Spleen (tissue), 11 donors: Measurements from ENCODE around the gene PRRC1. TPM values are rescaled to one million over a fixed set of nuclear protein-coding genes. Genes with fewer than 3 reads are reported as not detected.

Experiments
- DNase-seq: peaks from one replicate; pipeline ENCODE4 v3.0.0-alpha.2; 2020
- H3K27ac ChIP-seq, 8 donors: fragments of 200-600 bp; sonication (generic) in 7 of 8; 1 replicate in 4 of 8; 2 replicates in 4 of 8; pipeline versions ENCODE4 v1.5.0 to v1.8.0; 2016 to 2021; ENCODE audit warnings: inconsistent platforms in 4 of 8, mild to moderate bottlenecking in 4 of 8, moderate library complexity in 1 of 8
- H3K27me3 ChIP-seq, 7 donors: fragments of 200-600 bp; sonication (generic) in 6 of 7; replicated peaks in 1 of 7; 1 replicate in 4 of 7; 2 replicates in 3 of 7; pipeline versions ENCODE4 v1.5.0 to v1.8.0; 2016 to 2021; ENCODE audit warnings: inconsistent platforms in 3 of 7, mild to moderate bottlenecking in 1 of 7
- H3K36me3 ChIP-seq, 6 donors: fragments of 200-600 bp; sonication (generic) in 5 of 6; 1 replicate in 4 of 6; 2 replicates in 2 of 6; pipeline versions ENCODE4 v1.5.0 to v1.8.0; 2016 to 2021; ENCODE audit warnings: inconsistent platforms in 2 of 6
- H3K4me1 ChIP-seq, 6 donors: fragments of 200-600 bp; sonication (generic) in 5 of 6; 1 replicate in 3 of 6; 2 replicates in 3 of 6; pipeline versions ENCODE4 v1.5.0 to v1.8.0; 2016 to 2021; ENCODE audit warnings: inconsistent platforms in 3 of 6
- H3K4me3 ChIP-seq, 8 donors: fragments of 200-600 bp; sonication (generic) in 7 of 8; 1 replicate in 4 of 8; 2 replicates in 4 of 8; pipeline versions ENCODE4 v1.5.0 to v1.8.0; 2016 to 2021; ENCODE audit warnings: inconsistent platforms in 4 of 8, mild to moderate bottlenecking in 4 of 8, moderate library complexity in 2 of 8
- H3K9me3 ChIP-seq, 8 donors: fragments of 200-600 bp; sonication (generic) in 7 of 8; 1 replicate in 4 of 8; 2 replicates in 4 of 8; pipeline versions ENCODE4 v1.5.0 to v1.8.0; 2016 to 2021; ENCODE audit warnings: inconsistent platforms in 4 of 8
- CTCF ChIP-seq, 11 experiments: fragments of 200-600 bp in 7 of 11; fragments of 450-650 bp in 4 of 11; sonication (generic) in 4 of 11; IDR thresholded peaks in 8 of 11; conservative IDR thresholded peaks in 3 of 11; 1 replicate in 7 of 11; 2 replicates in 4 of 11; pipeline versions ENCODE4 v1.4.0 to v1.8.0; 2016 to 2021; ENCODE audit warnings: antibody characterized with exemption in 11 of 11, inconsistent platforms in 4 of 11, mild to moderate bottlenecking in 1 of 11
- POLR2A ChIP-seq, 3 donors: fragments of 450-650 bp; IDR thresholded peaks; one replicate each; pipeline ENCODE4 v1.5.1; 2017; ENCODE audit warnings: antibody characterized with exemption in 3 of 3, mild to moderate bottlenecking in 1 of 3
- POLR2AphosphoS5 ChIP-seq, 3 donors: sonication (generic); formaldehyde crosslinking; IDR thresholded peaks; one replicate each; pipeline ENCODE4 v1.5.1; 2017; ENCODE audit warnings: antibody characterized with exemption in 3 of 3
- WGBS, 5 donors: extraction: QIAGEN DNeasy Blood & Tissue Kit in 3 of 5; methylation state at CpG; one replicate each; pipeline versions ENCODE4 v1.1.5 to v1.1.7; 2013 to 2018; 5-methylcytosine and 5-hydroxymethylcytosine counted together
- intact Hi-C: fragments of 100-400 bp; cut with DNase I; formaldehyde crosslinking; loops from one replicate; pipeline ENCODE4 v1.15.0; 2023; ENCODE audit warnings: low total_unique reads
- polyA plus RNA-seq, 3 donors: library from polyadenylated mRNA; stranded (reverse); fragments of 200-250 nt; gene quantifications; one replicate each; pipeline ENCODE4 v1.2.1, GENCODE V29; 2013
- total RNA-seq, 7 donors: library from RNA; depleted of rRNA in 3 of 7; stranded (reverse); fragments of >200 nt in 3 of 7; fragmentation: NEBNext Ultra II Directional in 4 of 7; extraction: Animal tissue kit (Norgen Biotek cat#: 25700) in 4 of 7; gene quantifications; one replicate each; pipeline versions ENCODE4 v1.1.0 to v1.2.1, GENCODE V29; 2016 to 2021
- donor health status: healthy with polysubstance abuse.
- donor health status: DM: no; HTN: no; CAD: no; lungs with moderate emphysema.
- donor health status: DM: no; HTN: no; CAD: no.
- donor health status: Bipolar disorder and iron deficiency.
- donor health status: healthy.
- donor health status: DM: no; HTN: no; CAD: no.
- donor health status: DM: yes; HTN: yes; CAD: no.

The PRRC1 gene
- total and polyA plus RNA-seq, 10 donors, result 11.9 to 45.9 (median 38.5) TPM

GRCh38 chr5:127587246-127587917 lies 69.9 kb downstream of the PRRC1 start:
- WGBS, 5 donors, result 54 to 76% (median 59%) methylated on average over 4 of the region's 4 CpGs
- intact Hi-C loops, result no loop called here
- Histone ChIP-seq H3K36me3 (no peaks in the 10 kb centered on the region), H3K27me3 (no peaks in the 10 kb centered on the region), H3K9me3 (no peaks in the 10 kb centered on the region), H3K27ac (no peak overlapping the region), H3K4me1 (no peaks in the 10 kb centered on the region), H3K4me3 (no peak overlapping the region)
- no peak for TF ChIP-seq POLR2AphosphoS5 (IDR thresholded peaks at IDR 0.05)
- no peak for TF ChIP-seq POLR2A (IDR thresholded peaks at IDR 0.05)
- TF ChIP-seq CTCF (IDR thresholded peaks at IDR 0.05 in 8 of 11, conservative IDR thresholded peaks at IDR 0.05 in 3 of 11), result no peak
- DNase-seq, result no peak

- Histone ChIP-seq H3K36me3 (no peaks in the 10 kb centered on the region), H3K4me1 (no peaks in the 10 kb centered on the region), H3K27ac (no peak overlapping the region), H3K9me3 (no peaks in the 10 kb centered on the region), H3K27me3 (no peaks in the 10 kb centered on the region), H3K4me3 (no peak overlapping the region)
- no peak for DNase-seq
- TF ChIP-seq POLR2A (IDR thresholded peaks at IDR 0.05) (no peak), CTCF (IDR thresholded peaks at IDR 0.05 in 8 of 11, conservative IDR thresholded peaks at IDR 0.05 in 3 of 11) (no peak), POLR2AphosphoS5 (IDR thresholded peaks at IDR 0.05) (no peak)
- intact Hi-C loops, result no loop called here
- WGBS, 5 donors, result 58 to 74% (median 72%) methylated on average over 1 of the region's 1 CpG
Measured at GRCh38 chr5:127588368-127588767, 70.9 kb downstream of the PRRC1 start.

DNA sequence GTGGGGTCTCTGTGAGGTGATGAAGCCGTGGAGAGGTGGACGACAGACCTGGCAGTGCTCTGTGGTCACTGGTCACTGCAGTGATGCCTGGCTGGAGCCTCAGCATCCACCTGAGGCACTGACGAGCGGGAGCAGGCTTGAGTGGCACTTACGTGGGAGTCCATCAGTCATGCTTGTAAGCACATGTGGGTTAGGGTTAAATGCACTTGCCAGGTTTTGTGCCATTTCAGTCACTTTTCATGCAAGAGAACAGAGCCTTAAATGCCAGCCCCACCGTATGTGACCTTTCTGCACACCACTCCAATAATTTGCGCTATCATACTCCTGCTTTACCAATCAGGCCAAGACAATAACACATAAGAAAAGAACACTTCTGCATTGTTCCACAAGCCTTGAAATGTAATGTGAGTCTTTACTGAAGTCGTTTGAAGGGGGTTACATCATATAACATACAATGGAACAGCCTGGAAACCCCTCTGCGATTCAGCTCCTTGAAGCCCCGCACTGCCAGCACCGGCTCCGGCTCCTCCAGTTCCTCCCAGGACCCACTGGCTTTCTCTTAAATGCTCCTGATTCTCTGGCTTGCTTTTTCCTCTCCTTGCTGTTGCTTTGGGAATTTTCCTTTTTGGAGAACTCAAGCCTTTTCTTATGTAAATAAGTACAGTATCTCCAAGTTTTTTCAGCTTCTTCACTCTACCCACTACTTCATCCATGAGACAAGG lies 72.0 kb downstream of the PRRC1 start:
- H3K27me3 ChIP-seq, result no peaks in the 10 kb centered on the region
- no peak overlapping the region for H3K4me3 ChIP-seq
- DNase-seq, result no peak
- TF ChIP-seq CTCF (IDR thresholded peaks at IDR 0.05 in 8 of 11, conservative IDR thresholded peaks at IDR 0.05 in 3 of 11) (no peak), POLR2AphosphoS5 (IDR thresholded peaks at IDR 0.05) (no peak), POLR2A (IDR thresholded peaks at IDR 0.05) (no peak)
- H3K36me3 ChIP-seq, result no peaks in the 10 kb centered on the region
- intact Hi-C loops, result no loop called here
- WGBS, 5 donors, result 75 to 86% (median 81%) methylated on average over 11 to 12 of the region's 12 CpGs
- no peaks in the 10 kb centered on the region for H3K4me1 ChIP-seq
- H3K9me3 ChIP-seq, result no peaks in the 10 kb centered on the region
- no peak overlapping the region for H3K27ac ChIP-seq

- 61 to 77% (median 68%) methylated on average over 6 of the region's 6 CpGs for WGBS, 5 donors
- Histone ChIP-seq H3K27ac (no peak overlapping the region), H3K4me1 (no peaks in the 10 kb centered on the region), H3K36me3 (no peaks in the 10 kb centered on the region), H3K9me3 (no peaks in the 10 kb centered on the region), H3K27me3 (no peaks in the 10 kb centered on the region), H3K4me3 (no peak overlapping the region)
- DNase-seq, result no peak
- intact Hi-C loops, result no loop called here
- TF ChIP-seq POLR2A (IDR thresholded peaks at IDR 0.05) (no peak), POLR2AphosphoS5 (IDR thresholded peaks at IDR 0.05) (no peak), CTCF (IDR thresholded peaks at IDR 0.05 in 8 of 11, conservative IDR thresholded peaks at IDR 0.05 in 3 of 11) (no peak)
Measured at GRCh38 chr5:127590156-127590722, 72.8 kb downstream of the PRRC1 start.
